22Rv1 (cell line): ENCODE measurements around the gene ARID1B.

Experiments used
- ZFX ChIP-seq: fragments of 450-650 bp; IDR thresholded peaks from 2 replicates; pipeline ENCODE4 v1.6.1; 2017; ENCODE audit warnings: antibody characterized with exemption, borderline replicate concordance
- TF ChIP-seq, protein P1 (sequence below): fragments of 450-650 bp; IDR thresholded peaks from 2 replicates; pipeline ENCODE4 v1.5.1; 2017; ENCODE audit warnings: mild to moderate bottlenecking

DNA sequence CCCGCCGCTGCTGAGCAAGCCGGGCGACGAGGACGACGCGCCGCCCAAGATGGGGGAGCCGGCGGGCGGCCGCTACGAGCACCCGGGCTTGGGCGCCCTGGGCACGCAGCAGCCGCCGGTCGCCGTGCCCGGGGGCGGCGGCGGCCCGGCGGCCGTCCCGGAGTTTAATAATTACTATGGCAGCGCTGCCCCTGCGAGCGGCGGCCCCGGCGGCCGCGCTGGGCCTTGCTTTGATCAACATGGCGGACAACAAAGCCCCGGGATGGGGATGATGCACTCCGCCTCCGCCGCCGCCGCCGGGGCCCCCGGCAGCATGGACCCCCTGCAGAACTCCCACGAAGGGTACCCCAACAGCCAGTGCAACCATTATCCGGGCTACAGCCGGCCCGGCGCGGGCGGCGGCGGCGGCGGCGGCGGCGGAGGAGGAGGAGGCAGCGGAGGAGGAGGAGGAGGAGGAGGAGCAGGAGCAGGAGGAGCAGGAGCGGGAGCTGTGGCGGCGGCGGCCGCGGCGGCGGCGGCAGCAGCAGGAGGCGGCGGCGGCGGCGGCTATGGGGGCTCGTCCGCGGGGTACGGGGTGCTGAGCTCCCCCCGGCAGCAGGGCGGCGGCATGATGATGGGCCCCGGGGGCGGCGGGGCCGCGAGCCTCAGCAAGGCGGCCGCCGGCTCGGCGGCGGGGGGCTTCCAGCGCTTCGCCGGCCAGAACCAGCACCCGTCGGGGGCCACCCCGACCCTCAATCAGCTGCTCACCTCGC, 1.5 kb downstream of the ARID1B start:
- TF ChIP-seq, protein P1, sequence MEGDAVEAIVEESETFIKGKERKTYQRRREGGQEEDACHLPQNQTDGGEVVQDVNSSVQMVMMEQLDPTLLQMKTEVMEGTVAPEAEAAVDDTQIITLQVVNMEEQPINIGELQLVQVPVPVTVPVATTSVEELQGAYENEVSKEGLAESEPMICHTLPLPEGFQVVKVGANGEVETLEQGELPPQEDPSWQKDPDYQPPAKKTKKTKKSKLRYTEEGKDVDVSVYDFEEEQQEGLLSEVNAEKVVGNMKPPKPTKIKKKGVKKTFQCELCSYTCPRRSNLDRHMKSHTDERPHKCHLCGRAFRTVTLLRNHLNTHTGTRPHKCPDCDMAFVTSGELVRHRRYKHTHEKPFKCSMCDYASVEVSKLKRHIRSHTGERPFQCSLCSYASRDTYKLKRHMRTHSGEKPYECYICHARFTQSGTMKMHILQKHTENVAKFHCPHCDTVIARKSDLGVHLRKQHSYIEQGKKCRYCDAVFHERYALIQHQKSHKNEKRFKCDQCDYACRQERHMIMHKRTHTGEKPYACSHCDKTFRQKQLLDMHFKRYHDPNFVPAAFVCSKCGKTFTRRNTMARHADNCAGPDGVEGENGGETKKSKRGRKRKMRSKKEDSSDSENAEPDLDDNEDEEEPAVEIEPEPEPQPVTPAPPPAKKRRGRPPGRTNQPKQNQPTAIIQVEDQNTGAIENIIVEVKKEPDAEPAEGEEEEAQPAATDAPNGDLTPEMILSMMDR = no peak
- no peak for TF ChIP-seq ZFX
